GM23338 (cell line): Measurements from ENCODE around the gene THSD4. TPM values are rescaled to one million over a fixed set of nuclear protein-coding genes. Genes with fewer than 3 reads are reported as not detected.
A peak's percentile ranks its signal among the peaks of the same experiment; 100 is the strongest.

Source experiments
- ATAC-seq: fragments of 200-7000 bp; cut with Tn5 transposase; 3 replicates; pipeline ENCODE4 v1.9.1; 2020
- DNase-seq: peaks from one replicate; pipeline ENCODE4 v3.0.0-alpha.2; 2015; ENCODE audit warnings: low spot score
- H2AFZ ChIP-seq: fragments of 200-600 bp; sonication (generic); 2 replicates; pipeline ENCODE4 v1.8.0; 2016; ENCODE audit warnings: antibody characterized with exemption, mild to moderate bottlenecking, moderate library complexity
- H3F3A ChIP-seq: fragments of 200-600 bp; sonication (generic); replicated peaks from 2 replicates; pipeline ENCODE4 v1.8.0; 2017; ENCODE audit warnings: antibody characterized with exemption, mixed run types, low read depth
- H3K27ac ChIP-seq: fragments of 200-600 bp; sonication (generic); 2 replicates; pipeline ENCODE4 v1.6.1; 2016; ENCODE audit warnings: low read depth
- H3K27me3 ChIP-seq: fragments of 200-600 bp; sonication (generic); 2 replicates; pipeline ENCODE4 v1.8.0; 2016; ENCODE audit warnings: mild to moderate bottlenecking, mixed run types, moderate library complexity; ENCODE audit not compliant: insufficient read depth
- H3K36me3 ChIP-seq: fragments of 200-600 bp; sonication (generic); 2 replicates; pipeline ENCODE4 v1.8.0; 2016; ENCODE audit warnings: mild to moderate bottlenecking; ENCODE audit not compliant: insufficient read depth
- H3K4me1 ChIP-seq: fragments of 200-600 bp; sonication (generic); 2 replicates; pipeline ENCODE4 v1.8.0; 2016; ENCODE audit warnings: mild to moderate bottlenecking, moderate library complexity; ENCODE audit not compliant: insufficient read depth
- H3K4me2 ChIP-seq: fragments of 200-600 bp; sonication (generic); 2 replicates; pipeline ENCODE4 v1.7.1; 2017; ENCODE audit warnings: mixed run types
- H3K4me3 ChIP-seq: fragments of 200-600 bp; sonication (generic); 2 replicates; pipeline ENCODE4 v1.6.1; 2016; ENCODE audit warnings: mixed run types
- H3K79me2 ChIP-seq: fragments of 200-600 bp; sonication (generic); replicated peaks from 2 replicates; pipeline ENCODE4 v1.8.0; 2017; ENCODE audit warnings: mild to moderate bottlenecking; ENCODE audit not compliant: insufficient read depth
- H3K9me2 ChIP-seq: fragments of 200-600 bp; sonication (generic); 2 replicates; pipeline ENCODE4 v1.8.0; 2017; ENCODE audit not compliant: insufficient read depth
- H4K20me1 ChIP-seq: fragments of 200-600 bp; sonication (generic); replicated peaks from 2 replicates; pipeline ENCODE4 v1.8.0; 2017; ENCODE audit warnings: mild to moderate bottlenecking; ENCODE audit not compliant: insufficient read depth
- H3K27ac Mint-ChIP-seq: 2 replicates; pipeline ENCODE4 v1.8.0; 2020; ENCODE audit warnings: inconsistent platforms, mild to moderate bottlenecking, moderate library complexity, mixed read lengths
- H3K27me3 Mint-ChIP-seq: 3 replicates; pipeline ENCODE4 v1.8.0; 2022; ENCODE audit warnings: low read depth, mild to moderate bottlenecking, moderate library complexity, mixed read lengths, inconsistent platforms; ENCODE audit not compliant: insufficient read depth, poor library complexity
- H3K36me3 Mint-ChIP-seq: 3 replicates; pipeline ENCODE4 v1.8.0; 2021; ENCODE audit warnings: low read depth, mild to moderate bottlenecking, inconsistent platforms, moderate library complexity, mixed read lengths
- H3K4me1 Mint-ChIP-seq: 3 replicates; pipeline ENCODE4 v1.8.0; 2020; ENCODE audit warnings: mild to moderate bottlenecking, inconsistent platforms, mixed read lengths
- H3K4me3 Mint-ChIP-seq: 3 replicates; pipeline ENCODE4 v1.8.0; 2021; ENCODE audit warnings: moderate library complexity, mild to moderate bottlenecking, inconsistent platforms, mixed read lengths
- H3K9me3 Mint-ChIP-seq: 3 replicates; pipeline ENCODE4 v1.8.0; 2020; ENCODE audit warnings: moderate library complexity, mild to moderate bottlenecking, inconsistent platforms, mixed read lengths
- CREB1 ChIP-seq: fragments of 250-450 bp; sonication (Bioruptor Pico); IDR thresholded peaks from 2 replicates; pipeline ENCODE4 v1.5.0; 2020; ENCODE audit warnings: low read depth, mild to moderate bottlenecking, moderate library complexity
- EZH2 ChIP-seq: fragments of 200-600 bp; sonication (generic); IDR thresholded peaks from one replicate; pipeline ENCODE4 v1.8.0; 2017; ENCODE audit warnings: antibody characterized with exemption, mild to moderate bottlenecking, low read depth; ENCODE audit not compliant: unreplicated experiment
- EZH2phosphoT487 ChIP-seq: fragments of 200-600 bp; sonication (generic); IDR thresholded peaks from one replicate; pipeline ENCODE4 v1.8.1; 2018; ENCODE audit warnings: antibody characterized with exemption; ENCODE audit not compliant: unreplicated experiment
- NANOG ChIP-seq: IDR thresholded peaks from 2 replicates; pipeline ENCODE4 v1.6.1; 2016; ENCODE audit warnings: antibody characterized with exemption, borderline replicate concordance
- STAT1 ChIP-seq: IDR thresholded peaks from one replicate; pipeline ENCODE4 v1.6.1; 2016; ENCODE audit warnings: antibody characterized with exemption; ENCODE audit not compliant: unreplicated experiment
- ZNF114 ChIP-seq: fragments of 250-450 bp; sonication (Bioruptor Pico); IDR thresholded peaks from 2 replicates; pipeline ENCODE4 v1.5.0; 2020; ENCODE audit warnings: mild to moderate bottlenecking, moderate library complexity
- ZNF331 ChIP-seq: fragments of 250-450 bp; sonication (Bioruptor Pico); IDR thresholded peaks from 2 replicates; pipeline ENCODE4 v1.5.0; 2020; ENCODE audit warnings: low read depth, mild to moderate bottlenecking, moderate library complexity
- polyA plus RNA-seq: library from polyadenylated mRNA; unstranded; fragments of >200 nt; fragmentation: Nextera tagmentation; extraction: Ambion mirVana; gene quantifications from 2 replicates; pipeline ENCODE4 v1.2.1, GENCODE V29; 2016
- total RNA-seq: library from RNA; depleted of rRNA; stranded (reverse); fragments of >200 nt; shearing (Covaris generic); gene quantifications from 2 replicates; pipeline ENCODE4 v1.2.3, GENCODE V29; 2014
- TF ChIP-seq, protein P1 (sequence below): fragments of 250-450 bp; sonication (Bioruptor Pico); IDR thresholded peaks from 2 replicates; pipeline ENCODE4 v1.5.0; 2020; ENCODE audit warnings: mild to moderate bottlenecking, moderate library complexity
- TF ChIP-seq, protein P2 (sequence below): IDR thresholded peaks from 2 replicates; pipeline ENCODE4 v1.6.1; 2016; ENCODE audit warnings: antibody characterized with exemption
- TF ChIP-seq, protein P3 (sequence below), 2 experiments: fragments of 200-600 bp in 1 of 2; sonication (generic) in 1 of 2; conservative IDR thresholded peaks; 2 replicates each; pipeline versions ENCODE4 v1.5.1 to v1.6.1; 2016 to 2017; ENCODE audit warnings: antibody characterized with exemption in 2 of 2, low read depth in 2 of 2, mild to moderate bottlenecking in 2 of 2, moderate library complexity in 1 of 2

THSD4 gene
- total and polyA plus RNA-seq, 2 experiments from 2014 or later = 2.0 to 7.4 TPM

DNA sequence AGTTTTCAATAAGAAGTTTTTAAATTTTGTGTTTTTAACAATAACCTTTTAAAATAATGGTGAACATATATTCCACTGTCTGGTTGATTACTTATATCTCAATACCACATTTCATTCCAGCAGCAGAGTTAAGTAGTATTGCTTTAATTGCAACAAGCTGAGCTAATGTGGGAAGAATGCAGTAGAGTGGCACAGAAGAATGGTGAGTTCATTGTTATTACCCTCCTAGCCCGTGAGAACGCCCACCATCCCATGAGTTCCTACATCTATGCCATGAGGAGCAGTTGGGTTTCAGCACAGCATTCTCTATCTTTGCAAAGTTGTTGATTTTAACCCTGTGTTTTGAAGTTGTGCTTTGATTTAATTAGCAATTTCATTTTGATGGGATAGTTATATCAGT is 677.2 kb downstream of the THSD4 start (continued):
- TF ChIP-seq ZNF331 = no peak

DNA sequence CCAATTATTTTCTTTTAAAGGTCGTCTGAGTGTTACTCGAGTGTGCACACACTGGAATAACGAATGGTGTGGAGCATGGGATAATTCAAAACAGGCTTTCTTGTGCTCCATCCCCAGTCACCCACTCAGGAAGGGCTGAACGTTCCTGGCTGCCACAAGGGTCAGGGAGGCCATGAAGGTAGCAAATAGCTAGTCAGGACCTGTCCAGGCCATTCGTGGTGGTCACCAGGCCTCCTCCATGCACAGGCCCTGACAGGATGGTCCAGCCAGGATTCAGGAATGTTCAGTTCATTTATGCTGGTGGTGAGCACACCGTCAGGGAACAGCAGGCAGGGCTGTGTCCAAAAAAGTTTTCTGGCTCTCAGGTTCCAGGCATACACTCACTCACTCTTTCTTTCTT is 683.4 kb downstream of the THSD4 start:
- Histone ChIP-seq H3K27ac (no peak overlapping the region), H3K36me3 (no peaks in the 10 kb centered on the region), H3K27me3 (no peaks in the 10 kb centered on the region), H3K4me1 (0 out of 2 replicates have a peak, but pooled peaks cover 2% of the 10 kb centered on the region), H2AFZ (no peak overlapping the region), H4K20me1 (no peaks in the 10 kb centered on the region), H3K4me3 (no peak overlapping the region), H3K79me2 (no peaks in the 10 kb centered on the region), H3K4me2 (no peak overlapping the region), H3K9me2 (no peaks in the 10 kb centered on the region), H3F3A (no peaks in the 10 kb centered on the region)
- Mint-ChIP-seq H3K27me3 (peaks cover 10% of the 10 kb centered on the region), H3K9me3 (peaks cover 7% of the 10 kb centered on the region; the same call in 2 of the 3 replicates), H3K4me1 (peaks cover 7% of the 10 kb centered on the region; the same call in 2 of the 3 replicates), H3K27ac (no peak overlapping the region), H3K36me3 (peaks cover 2% of the 10 kb centered on the region; the same call in 1 of the 3 replicates), H3K4me3 (no peak overlapping the region)
- TF ChIP-seq ZNF114 (CRISPR knock-in tag) (no peak), NANOG (no peak)
- no peak for DNase-seq
- ATAC-seq = no peak

DNA sequence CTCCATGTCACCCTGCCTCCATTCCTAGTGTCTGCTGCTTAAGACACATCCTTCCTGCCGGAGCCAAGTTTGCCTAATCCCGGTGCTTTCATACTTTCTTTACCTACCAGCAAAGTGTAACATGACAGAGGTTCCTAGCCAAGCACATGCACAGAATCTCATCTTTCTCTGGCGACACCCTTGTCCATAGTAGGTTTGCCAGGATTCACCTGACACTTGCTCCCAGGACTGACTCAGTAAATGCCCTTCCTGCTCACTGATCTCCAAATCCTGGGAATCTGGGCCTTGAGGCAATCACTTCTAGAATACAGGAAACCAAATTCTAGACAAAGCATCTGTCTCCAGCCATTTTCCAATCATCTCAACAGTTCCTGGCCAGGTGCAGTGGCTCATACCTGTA is 684.9 kb downstream of the THSD4 start:
- Histone ChIP-seq H3K9me2 (no peaks in the 10 kb centered on the region), H3K36me3 (no peaks in the 10 kb centered on the region), H3K79me2 (no peaks in the 10 kb centered on the region), H3F3A (0 out of 2 replicates have a peak, but pooled peaks cover 3% of the 10 kb centered on the region), H3K4me2 (no peak overlapping the region), H3K4me1 (peaks cover 2% of the 10 kb centered on the region; the same call in 1 of the 2 replicates), H3K27me3 (no peaks in the 10 kb centered on the region), H4K20me1 (no peaks in the 10 kb centered on the region), H3K27ac (no peak overlapping the region), H3K4me3 (no peak overlapping the region), H2AFZ (peak overlapping the region; percentile 47; the same call in 1 of the 2 replicates)
- H3K4me1 Mint-ChIP-seq = peaks cover 12% of the 10 kb centered on the region; the same call in 2 of the 3 replicates
- peaks cover 7% of the 10 kb centered on the region; the same call in 2 of the 3 replicates for H3K9me3 Mint-ChIP-seq
- peaks cover 2% of the 10 kb centered on the region; the same call in 1 of the 3 replicates for H3K36me3 Mint-ChIP-seq
- DNase-seq (no peak), ATAC-seq (no peak)
- H3K27me3 Mint-ChIP-seq = peaks cover 10% of the 10 kb centered on the region
- no peak overlapping the region; the same call in 2 of the 3 replicates for H3K4me3 Mint-ChIP-seq
- no peak overlapping the region; the same call in 1 of the 2 replicates for H3K27ac Mint-ChIP-seq
- TF ChIP-seq STAT1 (no peak), EZH2phosphoT487 (no peak), CREB1 (CRISPR knock-in tag) (no peak), ZNF331 (no peak), NANOG (no peak), EZH2 (no peak)
- TF ChIP-seq, protein P1, sequence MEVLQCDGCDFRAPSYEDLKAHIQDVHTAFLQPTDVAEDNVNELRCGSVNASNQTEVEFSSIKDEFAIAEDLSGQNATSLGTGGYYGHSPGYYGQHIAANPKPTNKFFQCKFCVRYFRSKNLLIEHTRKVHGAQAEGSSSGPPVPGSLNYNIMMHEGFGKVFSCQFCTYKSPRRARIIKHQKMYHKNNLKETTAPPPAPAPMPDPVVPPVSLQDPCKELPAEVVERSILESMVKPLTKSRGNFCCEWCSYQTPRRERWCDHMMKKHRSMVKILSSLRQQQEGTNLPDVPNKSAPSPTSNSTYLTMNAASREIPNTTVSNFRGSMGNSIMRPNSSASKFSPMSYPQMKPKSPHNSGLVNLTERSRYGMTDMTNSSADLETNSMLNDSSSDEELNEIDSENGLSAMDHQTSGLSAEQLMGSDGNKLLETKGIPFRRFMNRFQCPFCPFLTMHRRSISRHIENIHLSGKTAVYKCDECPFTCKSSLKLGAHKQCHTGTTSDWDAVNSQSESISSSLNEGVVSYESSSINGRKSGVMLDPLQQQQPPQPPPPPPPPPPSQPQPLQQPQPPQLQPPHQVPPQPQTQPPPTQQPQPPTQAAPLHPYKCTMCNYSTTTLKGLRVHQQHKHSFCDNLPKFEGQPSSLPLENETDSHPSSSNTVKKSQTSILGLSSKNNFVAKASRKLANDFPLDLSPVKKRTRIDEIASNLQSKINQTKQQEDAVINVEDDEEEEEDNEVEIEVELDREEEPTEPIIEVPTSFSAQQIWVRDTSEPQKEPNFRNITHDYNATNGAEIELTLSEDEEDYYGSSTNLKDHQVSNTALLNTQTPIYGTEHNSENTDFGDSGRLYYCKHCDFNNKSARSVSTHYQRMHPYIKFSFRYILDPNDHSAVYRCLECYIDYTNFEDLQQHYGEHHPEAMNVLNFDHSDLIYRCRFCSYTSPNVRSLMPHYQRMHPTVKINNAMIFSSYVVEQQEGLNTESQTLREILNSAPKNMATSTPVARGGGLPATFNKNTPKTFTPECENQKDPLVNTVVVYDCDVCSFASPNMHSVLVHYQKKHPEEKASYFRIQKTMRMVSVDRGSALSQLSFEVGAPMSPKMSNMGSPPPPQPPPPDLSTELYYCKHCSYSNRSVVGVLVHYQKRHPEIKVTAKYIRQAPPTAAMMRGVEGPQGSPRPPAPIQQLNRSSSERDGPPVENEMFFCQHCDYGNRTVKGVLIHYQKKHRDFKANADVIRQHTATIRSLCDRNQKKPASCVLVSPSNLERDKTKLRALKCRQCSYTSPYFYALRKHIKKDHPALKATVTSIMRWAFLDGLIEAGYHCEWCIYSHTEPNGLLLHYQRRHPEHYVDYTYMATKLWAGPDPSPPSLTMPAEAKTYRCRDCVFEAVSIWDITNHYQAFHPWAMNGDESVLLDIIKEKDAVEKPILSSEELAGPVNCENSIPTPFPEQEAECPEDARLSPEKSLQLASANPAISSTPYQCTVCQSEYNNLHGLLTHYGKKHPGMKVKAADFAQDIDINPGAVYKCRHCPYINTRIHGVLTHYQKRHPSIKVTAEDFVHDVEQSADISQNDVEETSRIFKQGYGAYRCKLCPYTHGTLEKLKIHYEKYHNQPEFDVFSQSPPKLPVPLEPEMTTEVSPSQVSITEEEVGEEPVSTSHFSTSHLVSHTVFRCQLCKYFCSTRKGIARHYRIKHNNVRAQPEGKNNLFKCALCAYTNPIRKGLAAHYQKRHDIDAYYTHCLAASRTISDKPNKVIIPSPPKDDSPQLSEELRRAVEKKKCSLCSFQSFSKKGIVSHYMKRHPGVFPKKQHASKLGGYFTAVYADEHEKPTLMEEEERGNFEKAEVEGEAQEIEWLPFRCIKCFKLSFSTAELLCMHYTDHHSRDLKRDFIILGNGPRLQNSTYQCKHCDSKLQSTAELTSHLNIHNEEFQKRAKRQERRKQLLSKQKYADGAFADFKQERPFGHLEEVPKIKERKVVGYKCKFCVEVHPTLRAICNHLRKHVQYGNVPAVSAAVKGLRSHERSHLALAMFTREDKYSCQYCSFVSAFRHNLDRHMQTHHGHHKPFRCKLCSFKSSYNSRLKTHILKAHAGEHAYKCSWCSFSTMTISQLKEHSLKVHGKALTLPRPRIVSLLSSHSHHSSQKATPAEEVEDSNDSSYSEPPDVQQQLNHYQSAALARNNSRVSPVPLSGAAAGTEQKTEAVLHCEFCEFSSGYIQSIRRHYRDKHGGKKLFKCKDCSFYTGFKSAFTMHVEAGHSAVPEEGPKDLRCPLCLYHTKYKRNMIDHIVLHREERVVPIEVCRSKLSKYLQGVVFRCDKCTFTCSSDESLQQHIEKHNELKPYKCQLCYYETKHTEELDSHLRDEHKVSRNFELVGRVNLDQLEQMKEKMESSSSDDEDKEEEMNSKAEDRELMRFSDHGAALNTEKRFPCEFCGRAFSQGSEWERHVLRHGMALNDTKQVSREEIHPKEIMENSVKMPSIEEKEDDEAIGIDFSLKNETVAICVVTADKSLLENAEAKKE (CRISPR knock-in tag) = no peak
- TF ChIP-seq, protein P2, sequence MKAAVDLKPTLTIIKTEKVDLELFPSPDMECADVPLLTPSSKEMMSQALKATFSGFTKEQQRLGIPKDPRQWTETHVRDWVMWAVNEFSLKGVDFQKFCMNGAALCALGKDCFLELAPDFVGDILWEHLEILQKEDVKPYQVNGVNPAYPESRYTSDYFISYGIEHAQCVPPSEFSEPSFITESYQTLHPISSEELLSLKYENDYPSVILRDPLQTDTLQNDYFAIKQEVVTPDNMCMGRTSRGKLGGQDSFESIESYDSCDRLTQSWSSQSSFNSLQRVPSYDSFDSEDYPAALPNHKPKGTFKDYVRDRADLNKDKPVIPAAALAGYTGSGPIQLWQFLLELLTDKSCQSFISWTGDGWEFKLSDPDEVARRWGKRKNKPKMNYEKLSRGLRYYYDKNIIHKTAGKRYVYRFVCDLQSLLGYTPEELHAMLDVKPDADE = no peak
- TF ChIP-seq, protein P3, sequence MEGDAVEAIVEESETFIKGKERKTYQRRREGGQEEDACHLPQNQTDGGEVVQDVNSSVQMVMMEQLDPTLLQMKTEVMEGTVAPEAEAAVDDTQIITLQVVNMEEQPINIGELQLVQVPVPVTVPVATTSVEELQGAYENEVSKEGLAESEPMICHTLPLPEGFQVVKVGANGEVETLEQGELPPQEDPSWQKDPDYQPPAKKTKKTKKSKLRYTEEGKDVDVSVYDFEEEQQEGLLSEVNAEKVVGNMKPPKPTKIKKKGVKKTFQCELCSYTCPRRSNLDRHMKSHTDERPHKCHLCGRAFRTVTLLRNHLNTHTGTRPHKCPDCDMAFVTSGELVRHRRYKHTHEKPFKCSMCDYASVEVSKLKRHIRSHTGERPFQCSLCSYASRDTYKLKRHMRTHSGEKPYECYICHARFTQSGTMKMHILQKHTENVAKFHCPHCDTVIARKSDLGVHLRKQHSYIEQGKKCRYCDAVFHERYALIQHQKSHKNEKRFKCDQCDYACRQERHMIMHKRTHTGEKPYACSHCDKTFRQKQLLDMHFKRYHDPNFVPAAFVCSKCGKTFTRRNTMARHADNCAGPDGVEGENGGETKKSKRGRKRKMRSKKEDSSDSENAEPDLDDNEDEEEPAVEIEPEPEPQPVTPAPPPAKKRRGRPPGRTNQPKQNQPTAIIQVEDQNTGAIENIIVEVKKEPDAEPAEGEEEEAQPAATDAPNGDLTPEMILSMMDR (conservative IDR thresholded peaks at IDR 0.05; ENCODE audit: low read depth in 2 of 2) = no peak
